Thyroid gland (tissue), 4 donors: ENCODE data around the gene MRPS5.

Experiments used
- CTCF ChIP-seq, 6 experiments: fragments of 200-600 bp in 3 of 6; fragments of 450-650 bp in 3 of 6; sonication (generic) in 3 of 6; IDR thresholded peaks; one replicate each; pipeline ENCODE4 v1.5.1; 2016 to 2019; ENCODE audit warnings: antibody characterized with exemption in 6 of 6, mild to moderate bottlenecking in 2 of 6, inconsistent platforms in 1 of 6, moderate library complexity in 1 of 6
- POLR2A ChIP-seq, 2 donors: fragments of 450-650 bp; IDR thresholded peaks; one replicate each; pipeline ENCODE4 v1.6.1; 2017; ENCODE audit warnings: antibody characterized with exemption in 2 of 2, mild to moderate bottlenecking in 2 of 2, moderate library complexity in 1 of 2

- TF ChIP-seq CTCF (IDR thresholded peaks at IDR 0.05) (no peak), POLR2A (IDR thresholded peaks at IDR 0.05) (no peak)
Observed at GRCh38 chr2:95038635-95039298, 82.8 kb downstream of the MRPS5 start.
